Progenitor cell of endocrine pancreas (in vitro differentiated cells): ENCODE data around the gene MED23. TPM values are rescaled to one million over a fixed set of nuclear protein-coding genes. Genes with fewer than 3 reads are reported as not detected.

Experiments used
- DNase-seq: peaks from one replicate; pipeline ENCODE4 v3.0.0; 2021; ENCODE audit warnings: low spot score; ENCODE audit not compliant: unreplicated experiment
- H3K27ac Mint-ChIP-seq: 2 replicates; pipeline ENCODE4 v1.8.0; 2021; ENCODE audit warnings: mild to moderate bottlenecking, moderate library complexity, mixed read lengths
- H3K27me3 Mint-ChIP-seq: 2 replicates; pipeline ENCODE4 v1.8.0; 2021; ENCODE audit warnings: mixed read lengths
- H3K36me3 Mint-ChIP-seq: 2 replicates; pipeline ENCODE4 v1.8.0; 2022; ENCODE audit warnings: mixed read lengths; ENCODE audit not compliant: insufficient read depth
- H3K4me1 Mint-ChIP-seq: 2 replicates; pipeline ENCODE4 v1.8.0; 2021; ENCODE audit warnings: low read depth, mixed read lengths
- H3K4me3 Mint-ChIP-seq: 2 replicates; pipeline ENCODE4 v1.8.0; 2021; ENCODE audit warnings: low read depth, mild to moderate bottlenecking, moderate library complexity, mixed read lengths
- H3K9me3 Mint-ChIP-seq: 2 replicates; pipeline ENCODE4 v1.8.0; 2021; ENCODE audit warnings: low read depth, mixed read lengths
- total RNA-seq: library from RNA; stranded (reverse); gene quantifications from 2 replicates; pipeline ENCODE4 v1.2.1, GENCODE V29; 2021
- TF ChIP-seq, protein P1 (sequence below): fragments of 200-600 bp; sonication (generic); IDR thresholded peaks from one replicate; pipeline ENCODE4 v1.5.0; 2021; ENCODE audit warnings: antibody characterized with exemption, mild to moderate bottlenecking; ENCODE audit not compliant: unreplicated experiment

MED23 gene
- total RNA-seq, 1 donor from 2014 or later = 39.4 TPM

DNA sequence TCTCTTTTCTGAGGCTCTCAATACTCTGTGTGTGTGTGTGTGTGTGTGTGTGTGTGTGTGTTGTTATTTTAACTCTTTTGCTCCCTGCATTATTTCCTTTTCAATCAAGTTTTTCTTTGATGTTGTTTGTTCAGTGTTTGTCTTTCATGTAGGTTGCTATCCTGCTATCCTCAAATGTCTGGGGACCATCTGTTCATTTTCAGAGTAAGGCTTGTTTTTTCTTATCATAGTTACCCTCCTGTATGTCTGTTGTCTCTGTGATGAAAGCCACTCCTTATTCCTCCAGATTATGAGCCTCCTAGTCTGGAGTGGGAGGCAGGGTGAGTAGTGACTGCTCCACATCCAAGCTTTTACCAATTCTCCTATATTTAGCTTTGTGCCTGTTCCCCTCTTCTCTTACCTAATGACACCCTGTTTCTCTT lies 18.2 kb upstream of the MED23 start:
- Mint-ChIP-seq H3K27ac (no peak overlapping the region), H3K4me3 (no peak overlapping the region), H3K4me1 (peaks cover 1% of the 10 kb centered on the region), H3K36me3 (no peaks in the 10 kb centered on the region), H3K27me3 (no peaks in the 10 kb centered on the region), H3K9me3 (no peaks in the 10 kb centered on the region)
- no peak for DNase-seq
- TF ChIP-seq, protein P1, sequence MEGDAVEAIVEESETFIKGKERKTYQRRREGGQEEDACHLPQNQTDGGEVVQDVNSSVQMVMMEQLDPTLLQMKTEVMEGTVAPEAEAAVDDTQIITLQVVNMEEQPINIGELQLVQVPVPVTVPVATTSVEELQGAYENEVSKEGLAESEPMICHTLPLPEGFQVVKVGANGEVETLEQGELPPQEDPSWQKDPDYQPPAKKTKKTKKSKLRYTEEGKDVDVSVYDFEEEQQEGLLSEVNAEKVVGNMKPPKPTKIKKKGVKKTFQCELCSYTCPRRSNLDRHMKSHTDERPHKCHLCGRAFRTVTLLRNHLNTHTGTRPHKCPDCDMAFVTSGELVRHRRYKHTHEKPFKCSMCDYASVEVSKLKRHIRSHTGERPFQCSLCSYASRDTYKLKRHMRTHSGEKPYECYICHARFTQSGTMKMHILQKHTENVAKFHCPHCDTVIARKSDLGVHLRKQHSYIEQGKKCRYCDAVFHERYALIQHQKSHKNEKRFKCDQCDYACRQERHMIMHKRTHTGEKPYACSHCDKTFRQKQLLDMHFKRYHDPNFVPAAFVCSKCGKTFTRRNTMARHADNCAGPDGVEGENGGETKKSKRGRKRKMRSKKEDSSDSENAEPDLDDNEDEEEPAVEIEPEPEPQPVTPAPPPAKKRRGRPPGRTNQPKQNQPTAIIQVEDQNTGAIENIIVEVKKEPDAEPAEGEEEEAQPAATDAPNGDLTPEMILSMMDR = no peak

DNA sequence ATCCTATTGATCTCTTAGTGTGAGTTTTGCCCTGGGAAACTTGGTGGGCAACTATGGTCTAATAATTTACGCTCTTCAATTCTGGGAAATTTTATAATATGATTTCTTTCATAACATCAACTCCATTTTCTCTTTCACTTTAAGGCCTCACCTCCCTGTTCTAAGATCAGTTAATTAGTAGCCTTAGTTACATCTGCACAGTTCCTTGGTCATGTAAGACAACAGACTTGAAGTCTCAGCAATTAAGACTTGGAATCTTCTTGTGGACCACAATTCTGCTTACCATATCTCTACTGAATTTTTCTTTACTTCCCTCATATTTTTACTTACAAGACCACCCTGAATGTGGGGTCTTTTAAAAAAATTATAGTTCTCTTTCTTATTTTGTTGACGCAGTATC lies 17.8 kb upstream of the MED23 start:
- H3K36me3 Mint-ChIP-seq = no peaks in the 10 kb centered on the region
- TF ChIP-seq, protein P1 = no peak
- no peaks in the 10 kb centered on the region for H3K9me3 Mint-ChIP-seq
- no peak overlapping the region for H3K4me3 Mint-ChIP-seq
- no peaks in the 10 kb centered on the region for H3K4me1 Mint-ChIP-seq
- no peaks in the 10 kb centered on the region for H3K27me3 Mint-ChIP-seq
- no peak overlapping the region for H3K27ac Mint-ChIP-seq
- DNase-seq = no peak

DNA sequence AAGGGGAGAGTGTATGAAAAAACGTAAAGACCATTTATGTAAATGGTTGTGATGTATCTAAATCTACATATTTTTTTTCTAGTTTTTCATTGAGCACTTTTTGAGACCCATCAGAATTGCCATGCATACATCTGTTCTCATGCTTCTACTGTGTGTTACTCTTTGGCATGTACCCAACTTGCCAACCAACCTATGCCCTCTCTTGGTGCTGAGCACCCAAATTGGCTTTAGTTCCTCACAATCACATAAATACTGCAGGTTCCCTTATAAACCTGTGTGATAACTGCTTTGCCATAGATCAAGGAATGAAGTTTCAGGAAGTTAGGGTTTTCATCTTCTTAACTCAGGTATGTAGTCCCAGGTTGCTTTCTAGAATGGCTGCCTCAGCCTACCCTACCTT lies 16.9 kb upstream of the MED23 start:
- H3K4me3 Mint-ChIP-seq = no peak overlapping the region
- H3K27me3 Mint-ChIP-seq = no peaks in the 10 kb centered on the region
- H3K27ac Mint-ChIP-seq = no peak overlapping the region
- no peak for DNase-seq
- H3K4me1 Mint-ChIP-seq = no peaks in the 10 kb centered on the region
- TF ChIP-seq, protein P1 = no peak
- no peaks in the 10 kb centered on the region for H3K36me3 Mint-ChIP-seq
- H3K9me3 Mint-ChIP-seq = no peaks in the 10 kb centered on the region

DNA sequence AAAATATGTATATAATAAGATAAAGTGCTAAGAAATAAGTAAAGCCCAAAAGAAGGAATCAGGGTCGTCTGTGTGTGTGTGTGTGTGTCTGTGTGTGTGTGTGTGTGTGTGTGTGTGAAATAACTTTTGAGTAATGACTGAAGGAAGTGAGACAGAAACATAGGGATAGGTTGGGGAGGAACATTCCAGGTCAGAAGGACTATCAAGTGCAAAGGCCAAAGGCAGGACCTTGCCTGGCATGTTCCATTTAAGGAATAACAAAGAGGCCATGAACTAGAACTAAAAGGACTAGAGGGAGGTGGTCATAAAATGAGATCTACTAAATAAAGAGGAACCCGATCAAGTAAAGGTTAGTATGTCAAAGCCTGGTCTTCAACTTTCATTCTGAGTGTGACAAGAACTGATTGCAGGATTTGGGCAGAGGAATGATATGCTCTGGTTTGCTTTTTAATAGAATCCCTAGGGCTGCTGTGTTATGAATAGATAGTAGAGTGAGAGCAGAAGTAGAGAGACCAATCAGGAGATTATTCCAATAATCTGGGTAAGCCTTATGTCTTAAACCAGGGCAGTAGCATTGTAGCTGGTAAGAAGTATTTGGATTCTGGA lies 15.9 kb upstream of the MED23 start:
- H3K27me3 Mint-ChIP-seq = no peaks in the 10 kb centered on the region

DNA sequence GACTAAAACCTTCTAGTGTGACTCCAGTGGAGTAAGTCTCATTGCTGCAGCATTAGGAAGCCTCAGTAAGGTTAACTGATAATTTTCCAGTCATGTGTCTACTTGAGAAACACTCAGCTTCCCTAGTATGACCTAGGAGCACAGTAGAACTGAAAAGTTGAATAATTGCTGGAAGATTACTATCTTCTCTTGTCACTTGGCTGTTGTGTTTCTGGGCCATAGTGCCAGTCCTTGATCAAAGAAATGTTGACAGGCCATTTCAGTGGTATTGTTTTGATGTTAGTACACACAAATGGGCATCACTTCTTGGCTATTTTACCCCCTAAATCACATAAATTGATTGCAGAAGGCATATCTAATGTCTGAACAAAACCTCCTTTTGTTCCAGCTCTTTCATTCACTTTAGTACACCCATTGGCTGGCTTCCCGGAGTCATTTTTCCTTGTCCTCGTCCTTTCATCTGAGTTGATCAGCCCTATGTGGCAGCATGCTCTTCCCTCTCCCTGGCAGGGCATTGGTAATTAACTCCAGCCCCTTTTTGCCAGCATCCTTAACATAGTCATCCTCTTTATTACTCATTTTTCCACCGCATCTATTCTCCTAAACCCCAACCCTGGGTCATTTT lies 15.1 kb upstream of the MED23 start:
- H3K36me3 Mint-ChIP-seq = no peaks in the 10 kb centered on the region
- no peak overlapping the region for H3K27ac Mint-ChIP-seq
- no peaks in the 10 kb centered on the region for H3K27me3 Mint-ChIP-seq
- H3K4me1 Mint-ChIP-seq = no peaks in the 10 kb centered on the region
- DNase-seq = no peak
- TF ChIP-seq, protein P1 = no peak
- H3K4me3 Mint-ChIP-seq = no peak overlapping the region
- H3K9me3 Mint-ChIP-seq = no peaks in the 10 kb centered on the region

More for the DNA sequence above, 15.9 kb upstream of the MED23 start:
- TF ChIP-seq, protein P1 = no peak
- Mint-ChIP-seq H3K27ac (no peak overlapping the region), H3K9me3 (no peaks in the 10 kb centered on the region), H3K36me3 (no peaks in the 10 kb centered on the region), H3K4me3 (no peak overlapping the region), H3K4me1 (no peaks in the 10 kb centered on the region)
- DNase-seq = no peak
